HG03280 (cell line): ENCODE data around the gene GPNMB.
A peak's percentile ranks its signal among the peaks of the same experiment; 100 is the strongest.

Experiments
- ATAC-seq: cut with Tn5 transposase; IDR thresholded peaks from one replicate; pipeline ENCODE4 v1.9.1; 2021; ENCODE audit warnings: mild to moderate bottlenecking, moderate library complexity; ENCODE audit not compliant: unreplicated experiment

The GPNMB gene

GRCh38 chr7:23228412-23228811, 18.2 kb upstream of the GPNMB start:
- ATAC-seq: no peak

GRCh38 chr7:23230641-23231101, 15.9 kb upstream of the GPNMB start:
- no peak for ATAC-seq

GRCh38 chr7:23232966-23233365, 13.6 kb upstream of the GPNMB start:
- no peak for ATAC-seq

- ATAC-seq: peak; percentile 96
Measured at GRCh38 chr7:23234569-23235296, 11.8 kb upstream of the GPNMB start.

- ATAC-seq: no peak
Measured at GRCh38 chr7:23235813-23236221, 10.8 kb upstream of the GPNMB start.

- ATAC-seq: no peak
Measured at GRCh38 chr7:23237000-23237399, 9.6 kb upstream of the GPNMB start.

GRCh38 chr7:23238983-23239652, 7.5 kb upstream of the GPNMB start:
- no peak for ATAC-seq

GRCh38 chr7:23239698-23240097, 6.9 kb upstream of the GPNMB start:
- ATAC-seq: no peak

- ATAC-seq: no peak
Measured at GRCh38 chr7:23242321-23242720, 4.3 kb upstream of the GPNMB start.

GRCh38 chr7:23242935-23243334, 3.6 kb upstream of the GPNMB start:
- no peak for ATAC-seq

GRCh38 chr7:23247046-23247602, 549 bp downstream of the GPNMB start:
- no peak for ATAC-seq

GRCh38 chr7:23247603-23248335, 1.2 kb downstream of the GPNMB start:
- no peak for ATAC-seq

GRCh38 chr7:23249486-23249885, 2.9 kb downstream of the GPNMB start:
- ATAC-seq: no peak

GRCh38 chr7:23254051-23254681, 7.6 kb downstream of the GPNMB start:
- no peak for ATAC-seq

GRCh38 chr7:23256731-23257130, 10.2 kb downstream of the GPNMB start:
- no peak for ATAC-seq

GRCh38 chr7:23260371-23260770, 13.8 kb downstream of the GPNMB start:
- no peak for ATAC-seq

GRCh38 chr7:23261843-23262452, 15.4 kb downstream of the GPNMB start:
- ATAC-seq: peak; percentile 88

- ATAC-seq: no peak
Measured at GRCh38 chr7:23264916-23265458, 18.4 kb downstream of the GPNMB start.

- no peak for ATAC-seq
Measured at GRCh38 chr7:23266918-23267317, 20.3 kb downstream of the GPNMB start.

- ATAC-seq: no peak
Measured at GRCh38 chr7:23267357-23267756, 20.8 kb downstream of the GPNMB start.
